MM.1S (cell line): ENCODE data around the gene PTGER3.

Source experiments
- DNase-seq: peaks from one replicate; pipeline ENCODE4 v3.0.0-alpha.2; 2015
- H2AFZ ChIP-seq: fragments of 300-600 bp; sonication (generic); 2 replicates; pipeline ENCODE4 v1.6.0; 2016; ENCODE audit warnings: antibody characterized with exemption, low read length
- H3F3A ChIP-seq: fragments of 300-600 bp; sonication (generic); 2 replicates; pipeline ENCODE4 v1.6.1; 2016; ENCODE audit warnings: mild to moderate bottlenecking, antibody characterized with exemption, low read length, moderate library complexity, mixed read lengths; ENCODE audit not compliant: insufficient read depth
- H3K27ac ChIP-seq: fragments of 300-600 bp; sonication (generic); 2 replicates; pipeline ENCODE4 v1.5.1; 2016; ENCODE audit warnings: mild to moderate bottlenecking, low read length
- H3K27me3 ChIP-seq: fragments of 300-600 bp; sonication (generic); replicated peaks from 2 replicates; pipeline ENCODE4 v1.6.0; 2016; ENCODE audit warnings: low read length; ENCODE audit not compliant: insufficient read depth
- H3K36me3 ChIP-seq: fragments of 300-600 bp; sonication (generic); replicated peaks from 2 replicates; pipeline ENCODE4 v1.6.1; 2016; ENCODE audit warnings: mild to moderate bottlenecking, low read length, mixed read lengths; ENCODE audit not compliant: insufficient read depth
- H3K4me1 ChIP-seq: fragments of 300-600 bp; sonication (generic); 2 replicates; pipeline ENCODE4 v1.6.1; 2016; ENCODE audit warnings: low read length, mixed read lengths
- H3K4me2 ChIP-seq: fragments of 300-600 bp; sonication (generic); 2 replicates; pipeline ENCODE4 v1.6.0; 2016; ENCODE audit warnings: low read depth, low read length
- H3K4me3 ChIP-seq: fragments of 300-600 bp; sonication (generic); 2 replicates; pipeline ENCODE4 v1.5.1; 2016; ENCODE audit warnings: low read length, mixed read lengths
- H3K79me2 ChIP-seq: fragments of 300-600 bp; sonication (generic); 2 replicates; pipeline ENCODE4 v1.6.1; 2016; ENCODE audit warnings: mixed run types, low read length, mixed read lengths
- H3K9ac ChIP-seq: fragments of 300-600 bp; sonication (generic); 2 replicates; pipeline ENCODE4 v1.6.1; 2016; ENCODE audit warnings: low read length, mixed read lengths
- H3K9me2 ChIP-seq: fragments of 300-600 bp; sonication (generic); replicated peaks from 2 replicates; pipeline ENCODE4 v1.6.1; 2016; ENCODE audit warnings: mild to moderate bottlenecking, low read length, mixed read lengths; ENCODE audit not compliant: insufficient read depth
- H3K9me3 ChIP-seq: fragments of 300-600 bp; sonication (generic); replicated peaks from 2 replicates; pipeline ENCODE4 v1.6.1; 2016; ENCODE audit warnings: mild to moderate bottlenecking, low read length, mixed read lengths; ENCODE audit not compliant: insufficient read depth
- H4K20me1 ChIP-seq: fragments of 300-600 bp; sonication (generic); 2 replicates; pipeline ENCODE4 v1.6.1; 2016; ENCODE audit warnings: mild to moderate bottlenecking, low read length, moderate library complexity, mixed read lengths; ENCODE audit not compliant: insufficient read depth
- EZH2 ChIP-seq: fragments of 300-600 bp; sonication (generic); optimal IDR thresholded peaks from 2 replicates; pipeline ENCODE3; 2017; ENCODE audit warnings: low read depth, mild to moderate bottlenecking, antibody characterized with exemption, low read length, mixed read lengths
- EZH2phosphoT487 ChIP-seq: fragments of 300-600 bp; sonication (generic); IDR thresholded peaks from 2 replicates; pipeline ENCODE4 v1.6.1; 2018; ENCODE audit warnings: antibody characterized with exemption, low read length
- TF ChIP-seq, protein P1 (sequence below): fragments of 300-600 bp; sonication (generic); IDR thresholded peaks from 2 replicates; pipeline ENCODE4 v1.5.1; 2016; ENCODE audit warnings: antibody characterized with exemption, low read length, mixed read lengths

The PTGER3 gene

DNA sequence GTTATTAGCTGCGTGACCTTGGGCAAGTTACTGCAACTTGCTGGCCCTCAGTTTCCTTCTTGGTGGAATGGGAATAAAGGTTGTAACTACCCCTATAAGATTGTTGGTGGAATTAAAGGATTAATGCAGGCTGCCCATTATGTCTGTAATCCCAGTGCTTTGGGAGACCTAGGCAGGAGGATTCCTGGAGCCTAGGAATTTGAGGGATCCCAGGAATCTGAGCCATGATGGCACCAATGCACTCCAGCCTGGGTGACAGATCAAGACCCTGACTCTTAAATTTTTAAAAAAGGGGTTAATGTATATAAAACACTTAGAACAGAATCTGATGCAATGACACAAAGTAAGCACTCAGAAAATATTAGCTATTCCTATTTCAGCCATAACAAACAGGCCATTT, 67.3 kb downstream of the PTGER3 start:
- Histone ChIP-seq H3K9me2 (no peaks in the 10 kb centered on the region), H3K27me3 (no peaks in the 10 kb centered on the region), H3K36me3 (no peaks in the 10 kb centered on the region), H3K27ac (no peak overlapping the region), H3K9me3 (no peaks in the 10 kb centered on the region), H3K9ac (no peak overlapping the region), H3K4me2 (no peak overlapping the region), H2AFZ (no peak overlapping the region), H3K4me1 (no peaks in the 10 kb centered on the region), H3K79me2 (no peaks in the 10 kb centered on the region), H3F3A (no peaks in the 10 kb centered on the region), H3K4me3 (no peak overlapping the region), H4K20me1 (no peaks in the 10 kb centered on the region)
- TF ChIP-seq EZH2 (no peak), EZH2phosphoT487 (no peak)
- TF ChIP-seq, protein P1, sequence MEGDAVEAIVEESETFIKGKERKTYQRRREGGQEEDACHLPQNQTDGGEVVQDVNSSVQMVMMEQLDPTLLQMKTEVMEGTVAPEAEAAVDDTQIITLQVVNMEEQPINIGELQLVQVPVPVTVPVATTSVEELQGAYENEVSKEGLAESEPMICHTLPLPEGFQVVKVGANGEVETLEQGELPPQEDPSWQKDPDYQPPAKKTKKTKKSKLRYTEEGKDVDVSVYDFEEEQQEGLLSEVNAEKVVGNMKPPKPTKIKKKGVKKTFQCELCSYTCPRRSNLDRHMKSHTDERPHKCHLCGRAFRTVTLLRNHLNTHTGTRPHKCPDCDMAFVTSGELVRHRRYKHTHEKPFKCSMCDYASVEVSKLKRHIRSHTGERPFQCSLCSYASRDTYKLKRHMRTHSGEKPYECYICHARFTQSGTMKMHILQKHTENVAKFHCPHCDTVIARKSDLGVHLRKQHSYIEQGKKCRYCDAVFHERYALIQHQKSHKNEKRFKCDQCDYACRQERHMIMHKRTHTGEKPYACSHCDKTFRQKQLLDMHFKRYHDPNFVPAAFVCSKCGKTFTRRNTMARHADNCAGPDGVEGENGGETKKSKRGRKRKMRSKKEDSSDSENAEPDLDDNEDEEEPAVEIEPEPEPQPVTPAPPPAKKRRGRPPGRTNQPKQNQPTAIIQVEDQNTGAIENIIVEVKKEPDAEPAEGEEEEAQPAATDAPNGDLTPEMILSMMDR: no peak
- no peak for DNase-seq

DNA sequence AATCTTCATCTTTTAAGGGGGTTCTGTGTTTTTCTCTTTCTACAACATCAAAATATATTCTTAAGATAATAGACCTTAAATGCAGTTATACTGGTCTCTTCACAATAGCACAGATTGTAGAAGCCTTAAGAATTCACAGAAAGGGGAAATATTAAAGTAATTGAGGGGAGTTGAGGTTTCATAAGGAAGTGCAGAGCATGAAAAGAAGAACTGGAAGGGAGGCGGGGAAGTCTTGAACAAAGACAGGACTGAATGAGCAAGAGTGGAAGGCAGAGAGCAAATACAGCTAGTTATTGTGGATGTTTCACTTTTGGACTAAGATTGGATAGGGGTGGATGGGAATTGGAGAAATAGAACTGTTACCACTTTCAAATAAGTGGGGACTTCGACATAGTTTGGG, 67.7 kb downstream of the PTGER3 start:
- no peaks in the 10 kb centered on the region for H3K36me3 ChIP-seq
- DNase-seq: no peak
- no peaks in the 10 kb centered on the region for H4K20me1 ChIP-seq
- no peak overlapping the region for H3K4me3 ChIP-seq
- no peak overlapping the region for H3K4me2 ChIP-seq
- TF ChIP-seq, protein P1: no peak
- TF ChIP-seq EZH2phosphoT487 (no peak), EZH2 (no peak)
- H3K27me3 ChIP-seq: no peaks in the 10 kb centered on the region
- H2AFZ ChIP-seq: no peak overlapping the region
- H3K4me1 ChIP-seq: no peaks in the 10 kb centered on the region
- H3F3A ChIP-seq: no peaks in the 10 kb centered on the region
- no peaks in the 10 kb centered on the region for H3K9me2 ChIP-seq
- H3K9me3 ChIP-seq: no peaks in the 10 kb centered on the region
- H3K79me2 ChIP-seq: no peaks in the 10 kb centered on the region
- no peak overlapping the region for H3K27ac ChIP-seq
- H3K9ac ChIP-seq: no peak overlapping the region

DNA sequence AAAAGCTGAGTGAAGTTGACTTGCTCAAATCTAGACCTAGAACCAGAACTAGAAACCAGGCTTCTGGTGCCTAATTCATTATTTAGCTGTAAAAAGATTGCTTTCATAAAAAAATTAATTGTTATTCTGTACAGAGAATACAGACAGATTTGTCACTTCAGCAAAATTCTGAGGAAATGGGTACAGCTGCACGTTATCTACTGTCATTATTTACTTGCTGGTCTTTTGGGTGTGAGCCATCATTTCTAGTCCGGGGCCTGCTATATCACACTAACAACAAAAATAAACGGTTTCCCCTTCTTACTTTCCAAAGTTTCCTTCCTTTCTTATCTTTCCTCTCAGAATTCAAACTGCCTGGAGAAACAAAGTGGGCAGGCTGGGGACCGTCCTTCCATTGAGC, 68.3 kb downstream of the PTGER3 start:
- Histone ChIP-seq H3K79me2 (no peaks in the 10 kb centered on the region), H2AFZ (no peak overlapping the region), H3K9me2 (no peaks in the 10 kb centered on the region), H4K20me1 (no peaks in the 10 kb centered on the region), H3K4me1 (no peaks in the 10 kb centered on the region), H3K9me3 (no peaks in the 10 kb centered on the region), H3K27me3 (no peaks in the 10 kb centered on the region), H3F3A (no peaks in the 10 kb centered on the region), H3K4me3 (no peak overlapping the region), H3K36me3 (no peaks in the 10 kb centered on the region), H3K4me2 (no peak overlapping the region), H3K9ac (no peak overlapping the region), H3K27ac (no peak overlapping the region)
- DNase-seq: no peak
- TF ChIP-seq, protein P1: no peak
- TF ChIP-seq EZH2 (no peak), EZH2phosphoT487 (no peak)
